Measurements from ENCODE around the gene SNAPC2.

SNAPC2 gene, protein sequence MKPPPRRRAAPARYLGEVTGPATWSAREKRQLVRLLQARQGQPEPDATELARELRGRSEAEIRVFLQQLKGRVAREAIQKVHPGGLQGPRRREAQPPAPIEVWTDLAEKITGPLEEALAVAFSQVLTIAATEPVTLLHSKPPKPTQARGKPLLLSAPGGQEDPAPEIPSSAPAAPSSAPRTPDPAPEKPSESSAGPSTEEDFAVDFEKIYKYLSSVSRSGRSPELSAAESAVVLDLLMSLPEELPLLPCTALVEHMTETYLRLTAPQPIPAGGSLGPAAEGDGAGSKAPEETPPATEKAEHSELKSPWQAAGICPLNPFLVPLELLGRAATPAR

DNA sequence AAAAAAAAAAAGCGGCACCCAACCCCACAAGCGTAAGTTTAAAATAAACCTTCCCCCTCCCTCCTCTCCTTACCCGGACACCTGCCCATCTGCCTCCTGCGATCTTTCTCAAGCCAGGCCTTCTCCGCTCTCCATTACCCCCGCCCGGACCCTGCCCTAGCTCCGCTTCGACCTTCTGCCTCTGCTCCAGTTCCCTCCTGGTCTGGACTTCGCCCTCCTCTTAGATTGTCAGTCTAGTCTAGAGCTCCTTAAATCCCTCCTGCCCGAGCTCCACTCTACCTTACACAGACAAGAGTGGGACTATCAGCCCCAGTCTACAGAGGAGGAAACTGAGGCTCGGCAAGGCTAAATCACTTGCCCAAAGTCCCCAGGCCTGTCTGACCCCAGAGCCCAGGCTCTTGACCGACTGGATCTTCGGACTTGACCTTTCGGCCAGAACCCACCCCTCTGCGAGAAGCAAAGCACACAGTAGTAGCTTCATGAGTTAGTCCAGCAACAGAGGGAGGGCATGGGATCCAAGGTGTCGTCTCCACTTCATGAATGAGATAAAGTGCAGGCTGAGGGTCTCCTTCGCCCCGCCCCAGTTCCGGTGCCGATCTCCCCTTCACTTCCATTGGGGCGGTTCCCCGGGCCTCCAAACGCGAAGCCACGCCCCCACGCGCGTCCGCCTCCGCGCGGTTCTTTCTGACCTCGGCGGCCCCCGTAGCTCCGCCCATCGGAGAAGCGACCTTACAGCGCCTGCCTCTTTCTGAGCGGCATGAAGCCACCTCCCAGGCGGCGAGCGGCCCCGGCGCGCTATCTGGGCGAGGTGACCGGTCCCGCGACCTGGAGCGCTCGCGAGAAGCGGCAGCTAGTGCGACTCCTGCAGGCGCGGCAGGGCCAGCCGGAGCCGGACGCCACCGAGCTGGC is at the start of gene SNAPC2:
Gene SNAPC2, plus strand, starts transcription at position 729 of the 909 bp plus-strand sequence. Its CDS starts 29 bp downstream, at position 758.
- H3K4me3 ChIP-seq (replicated peaks; ENCODE audit: low read depth, low read length) = peak within 1 kb of the TSS; percentile 56
- TF ChIP-seq, protein P1, sequence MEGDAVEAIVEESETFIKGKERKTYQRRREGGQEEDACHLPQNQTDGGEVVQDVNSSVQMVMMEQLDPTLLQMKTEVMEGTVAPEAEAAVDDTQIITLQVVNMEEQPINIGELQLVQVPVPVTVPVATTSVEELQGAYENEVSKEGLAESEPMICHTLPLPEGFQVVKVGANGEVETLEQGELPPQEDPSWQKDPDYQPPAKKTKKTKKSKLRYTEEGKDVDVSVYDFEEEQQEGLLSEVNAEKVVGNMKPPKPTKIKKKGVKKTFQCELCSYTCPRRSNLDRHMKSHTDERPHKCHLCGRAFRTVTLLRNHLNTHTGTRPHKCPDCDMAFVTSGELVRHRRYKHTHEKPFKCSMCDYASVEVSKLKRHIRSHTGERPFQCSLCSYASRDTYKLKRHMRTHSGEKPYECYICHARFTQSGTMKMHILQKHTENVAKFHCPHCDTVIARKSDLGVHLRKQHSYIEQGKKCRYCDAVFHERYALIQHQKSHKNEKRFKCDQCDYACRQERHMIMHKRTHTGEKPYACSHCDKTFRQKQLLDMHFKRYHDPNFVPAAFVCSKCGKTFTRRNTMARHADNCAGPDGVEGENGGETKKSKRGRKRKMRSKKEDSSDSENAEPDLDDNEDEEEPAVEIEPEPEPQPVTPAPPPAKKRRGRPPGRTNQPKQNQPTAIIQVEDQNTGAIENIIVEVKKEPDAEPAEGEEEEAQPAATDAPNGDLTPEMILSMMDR (IDR thresholded peaks at IDR 0.05; ENCODE audit: low read depth, low read length, missing control alignments) = no peak
- peak; percentile 72 for DNase-seq (ENCODE audit: extremely low read depth, low read depth)

DNA sequence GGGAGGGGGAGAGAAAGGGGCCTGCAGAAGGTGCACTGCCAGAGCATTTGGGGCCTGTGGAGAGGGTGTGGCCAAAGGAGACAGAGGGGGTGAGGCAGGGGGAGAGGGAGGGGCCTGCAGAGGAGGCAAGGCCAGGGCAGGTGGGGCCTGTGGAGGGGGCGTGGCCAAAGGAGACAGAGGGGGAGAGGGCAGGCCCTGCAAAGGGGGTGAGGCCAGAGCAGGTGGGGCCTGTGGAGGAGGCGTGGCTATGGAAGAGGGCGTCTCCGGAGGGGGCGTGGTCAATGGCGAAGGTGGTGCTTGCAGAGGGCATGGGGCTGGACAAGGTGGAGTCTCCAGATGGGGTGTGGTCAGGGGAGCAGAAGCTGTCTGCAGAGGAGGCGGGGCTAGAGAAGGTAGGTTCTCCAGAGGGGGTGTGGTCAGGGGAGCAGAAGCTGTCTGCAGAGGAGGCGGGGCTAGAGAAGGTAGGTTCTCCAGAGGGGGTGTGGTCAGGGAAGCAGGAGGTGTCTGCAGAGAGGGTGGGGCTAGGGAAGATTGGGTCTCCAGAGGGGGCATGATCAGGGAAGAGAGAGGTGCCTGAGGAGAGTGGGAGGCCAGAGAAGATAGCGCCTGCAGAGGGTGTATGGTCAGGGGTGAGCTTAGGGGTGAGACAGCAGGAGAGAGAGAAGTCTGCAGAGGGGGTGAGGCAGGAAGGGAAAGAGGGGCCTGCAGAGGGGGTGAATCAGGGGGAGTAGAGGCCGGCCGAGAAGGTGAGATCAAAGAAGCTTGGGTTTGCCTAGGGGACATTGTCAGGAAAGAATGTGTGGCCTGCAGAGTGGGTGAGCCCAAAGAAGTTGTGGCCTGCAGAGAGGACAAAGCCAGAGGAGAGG is 49.3 kb upstream of the SNAPC2 start:
- no peak for DNase-seq (ENCODE audit: extremely low read depth, low read depth)
- no peak overlapping the region for H3K4me3 ChIP-seq (replicated peaks; ENCODE audit: low read depth, low read length)
- TF ChIP-seq, protein P1 (IDR thresholded peaks at IDR 0.05; ENCODE audit: low read depth, low read length, missing control alignments) = no peak

DNA sequence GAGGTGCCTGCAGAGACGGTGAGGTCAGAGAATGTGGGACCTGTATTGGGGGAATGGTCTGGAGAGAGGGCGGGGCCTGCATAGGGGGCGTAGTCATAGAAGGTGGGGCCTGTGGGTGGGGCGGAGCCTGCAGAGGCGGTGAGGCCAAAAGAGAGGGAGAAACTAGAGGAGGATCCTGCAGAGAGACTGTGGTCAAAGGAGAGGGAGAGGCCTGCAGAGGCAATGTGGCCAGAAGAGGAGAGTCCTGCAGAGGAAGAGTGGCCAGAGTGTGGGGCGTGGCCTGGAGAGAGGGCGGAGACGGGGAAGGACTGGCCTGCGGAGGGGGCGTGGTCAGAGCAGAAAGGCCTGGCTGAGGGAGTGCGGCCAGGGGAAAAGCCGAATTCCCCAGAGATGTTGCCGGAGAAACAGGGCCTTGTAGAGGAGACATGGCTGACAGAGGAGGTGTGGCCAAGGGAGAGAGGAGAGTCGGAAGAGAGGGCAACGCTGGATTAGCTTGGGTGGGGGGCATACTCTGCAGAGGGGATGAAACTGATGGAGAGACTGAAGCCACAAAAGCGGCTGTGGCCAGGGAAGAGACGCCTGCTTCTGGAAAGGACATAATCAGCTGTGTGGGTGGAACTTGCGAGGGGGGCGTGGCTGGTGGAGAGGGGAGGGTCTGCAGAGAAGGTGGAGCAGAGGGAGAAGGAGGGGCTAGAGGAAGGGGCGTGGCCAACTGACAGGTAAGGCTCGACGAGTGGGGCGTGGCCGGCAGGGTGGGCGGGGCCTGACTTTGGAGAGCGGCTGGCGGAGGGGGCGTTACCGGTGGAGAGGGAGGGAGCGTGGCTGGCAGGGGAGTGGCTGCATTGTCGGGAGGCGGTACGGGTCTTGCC is 48.5 kb upstream of the SNAPC2 start:
- peak; percentile 59 for DNase-seq (ENCODE audit: extremely low read depth, low read depth)
- TF ChIP-seq, protein P1 (IDR thresholded peaks at IDR 0.05; ENCODE audit: low read depth, low read length, missing control alignments) = no peak
- 0 out of 2 replicates have a peak overlapping the region, but pooled peaks have one; percentile 15 for H3K4me3 ChIP-seq (replicated peaks; ENCODE audit: low read depth, low read length)

DNA sequence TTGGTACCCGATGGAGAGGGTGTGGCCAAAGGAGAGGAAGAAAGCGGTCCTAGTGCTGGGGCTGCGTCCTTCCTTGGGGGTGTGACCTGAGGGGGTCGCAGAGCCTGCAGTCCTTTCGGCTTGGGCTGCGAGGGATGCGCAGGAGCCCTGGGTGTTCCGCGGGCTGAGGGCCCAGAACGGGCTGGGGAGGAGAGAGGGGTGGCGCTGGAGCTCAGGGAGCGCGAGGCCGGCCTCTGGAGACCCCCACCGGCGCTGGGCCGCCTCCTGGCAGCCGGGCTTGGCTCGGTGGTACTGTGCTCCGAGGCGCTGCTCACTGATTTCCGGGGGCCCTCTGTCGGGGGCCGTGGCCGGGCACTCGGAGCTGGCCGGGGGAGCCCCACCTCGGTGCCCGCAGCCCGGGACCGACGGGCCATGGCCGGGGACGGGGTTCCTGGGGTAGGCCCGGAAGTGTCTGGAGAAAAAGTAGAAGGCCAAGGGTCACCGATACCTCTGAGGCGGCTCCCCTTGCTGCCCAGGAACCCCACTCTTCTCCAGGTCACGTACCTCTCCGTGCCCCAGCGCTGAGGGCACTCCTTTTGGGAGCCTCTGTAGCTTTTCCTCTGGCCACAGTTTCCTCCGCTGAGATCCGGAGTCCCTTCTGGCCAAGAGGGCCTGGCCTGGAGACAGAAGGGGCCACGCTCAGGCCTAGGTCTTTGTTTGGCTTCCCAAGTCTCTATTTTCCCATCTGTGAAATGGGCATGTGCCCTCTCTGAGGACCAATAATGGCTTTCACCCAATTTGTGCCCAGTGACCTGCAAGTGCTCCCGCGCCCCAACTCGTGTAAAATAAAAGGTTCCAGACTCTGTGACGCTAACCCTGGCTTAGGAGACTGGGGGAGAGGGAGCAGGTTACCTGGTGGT is 47.6 kb upstream of the SNAPC2 start:
- DNase-seq (ENCODE audit: extremely low read depth, low read depth) = no peak
- H3K4me3 ChIP-seq (replicated peaks; ENCODE audit: low read depth, low read length) = no peak overlapping the region
- TF ChIP-seq, protein P1 (IDR thresholded peaks at IDR 0.05; ENCODE audit: low read depth, low read length, missing control alignments) = no peak

DNA sequence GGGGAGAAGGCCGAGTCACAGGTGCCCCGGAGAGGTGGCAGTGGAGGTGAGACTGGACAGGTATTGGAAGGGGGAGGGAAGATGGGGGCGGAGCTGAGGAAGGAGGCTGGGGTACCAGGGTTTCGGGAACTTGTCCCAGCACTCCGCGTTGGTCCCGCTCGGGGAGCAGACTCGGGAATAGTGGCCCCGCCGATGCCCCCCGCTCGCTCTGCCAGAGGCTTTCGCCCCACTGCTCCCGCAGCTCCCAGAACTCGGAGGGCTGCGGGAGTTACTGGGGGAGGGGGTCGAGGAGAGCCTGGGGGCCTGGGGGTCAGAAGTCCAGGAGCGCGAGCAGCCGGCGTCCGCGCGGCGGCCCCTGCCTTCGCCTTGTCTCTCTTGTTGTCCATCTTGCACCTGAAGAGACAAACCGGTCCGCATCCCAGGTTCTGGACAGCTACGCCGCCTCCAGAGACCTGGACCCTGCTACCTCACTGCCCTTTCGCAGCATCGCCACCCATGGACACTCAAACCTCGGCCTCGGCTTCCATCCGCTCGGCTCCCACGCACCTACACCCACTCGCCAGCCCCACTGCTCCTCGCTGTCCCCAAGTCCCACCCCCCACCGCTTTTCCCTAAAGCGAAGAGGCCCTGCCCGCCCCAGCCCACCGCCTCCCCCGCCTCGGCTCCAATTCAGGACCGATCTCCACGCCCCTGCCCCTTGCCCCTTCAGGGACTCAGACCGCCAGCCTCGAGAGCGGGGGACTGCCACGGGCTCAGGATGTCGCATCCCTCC is 46.6 kb upstream of the SNAPC2 start:
- H3K4me3 ChIP-seq (replicated peaks; ENCODE audit: low read depth, low read length) = no peak overlapping the region
- TF ChIP-seq, protein P1 (IDR thresholded peaks at IDR 0.05; ENCODE audit: low read depth, low read length, missing control alignments) = no peak
- DNase-seq (ENCODE audit: extremely low read depth, low read depth) = no peak

Data from HFF-Myc (cell line).